Activated CD8-positive, alpha-beta memory T cell treated with anti-CD3 and anti-CD28 coated beads, Interleukin-2, amount 50 U/mL, for 4 hours (primary cell): ENCODE measurements around the gene BICC1.

Experiments
- DNase-seq: peaks from one replicate; pipeline ENCODE4 v3.0.0-alpha.2; 2020

Gene BICC1

DNA sequence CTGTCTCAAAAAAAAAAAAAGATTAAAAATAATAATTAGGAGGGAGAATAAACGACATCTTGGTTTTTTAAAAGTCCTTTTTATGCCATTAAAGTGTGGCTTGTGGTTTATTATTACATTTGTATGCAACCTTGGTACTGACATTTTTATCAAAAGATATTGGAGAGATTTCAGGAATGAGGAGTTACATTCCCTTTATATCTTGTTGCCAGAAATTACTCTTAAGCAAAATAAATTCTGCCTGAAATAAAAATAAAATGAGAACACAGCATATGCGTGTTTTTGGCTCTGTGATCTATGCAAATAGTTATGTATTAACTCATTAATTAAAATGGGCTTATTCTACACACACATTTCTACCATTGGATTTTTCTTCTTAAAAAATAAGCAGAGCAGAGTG is 202.4 kb downstream of the BICC1 start:
- no peak for DNase-seq

DNA sequence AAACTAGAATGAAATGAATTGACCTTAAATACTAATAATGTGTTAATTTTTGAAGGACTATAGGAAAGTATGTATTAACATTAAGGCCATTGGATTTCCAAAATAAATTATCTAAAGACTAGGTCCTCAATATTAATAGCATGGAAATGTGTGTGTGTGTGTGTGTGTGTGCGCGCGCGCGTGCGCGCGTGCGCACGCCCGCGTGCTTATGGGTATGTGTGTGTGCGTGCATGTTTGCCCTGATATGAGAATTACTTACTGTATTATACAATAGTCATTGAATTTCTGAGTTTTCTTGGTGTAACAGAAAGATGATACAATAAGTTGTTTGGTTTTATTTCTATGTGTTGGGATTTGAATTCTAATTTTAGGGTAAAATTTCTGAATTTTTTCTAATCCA is 205.9 kb downstream of the BICC1 start:
- no peak for DNase-seq

DNA sequence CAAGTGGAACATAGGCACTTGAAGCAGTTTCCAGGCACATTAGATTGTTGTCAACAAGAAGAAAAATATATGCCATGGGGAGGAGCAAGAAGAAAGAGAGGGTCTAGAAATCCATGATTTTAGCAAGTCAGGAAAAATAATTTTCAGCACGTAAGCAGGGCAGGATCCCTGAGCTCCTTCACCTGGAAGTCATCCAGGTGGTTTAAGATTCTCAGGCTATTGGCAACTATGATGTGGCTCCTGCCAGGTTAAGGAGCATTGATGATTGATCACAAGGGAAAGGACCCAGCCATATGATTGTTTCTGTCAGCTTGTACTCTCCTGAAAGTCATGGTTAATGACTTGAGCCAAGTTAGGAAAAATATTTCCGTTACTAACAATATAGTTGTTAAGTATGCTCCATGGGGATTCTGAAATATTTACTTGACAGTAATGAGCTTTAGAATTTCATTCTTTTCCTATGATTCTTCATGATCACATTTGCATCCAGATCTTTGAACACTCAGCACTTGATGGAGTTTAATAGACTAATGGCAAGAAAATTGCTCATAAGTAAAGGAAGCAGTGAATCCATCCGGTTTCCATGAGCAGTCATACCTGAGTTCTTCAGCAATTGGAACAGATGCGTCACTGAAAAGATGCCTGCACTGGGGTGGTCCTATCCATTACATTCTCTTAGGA is 209.1 kb downstream of the BICC1 start:
- DNase-seq = no peak

DNA sequence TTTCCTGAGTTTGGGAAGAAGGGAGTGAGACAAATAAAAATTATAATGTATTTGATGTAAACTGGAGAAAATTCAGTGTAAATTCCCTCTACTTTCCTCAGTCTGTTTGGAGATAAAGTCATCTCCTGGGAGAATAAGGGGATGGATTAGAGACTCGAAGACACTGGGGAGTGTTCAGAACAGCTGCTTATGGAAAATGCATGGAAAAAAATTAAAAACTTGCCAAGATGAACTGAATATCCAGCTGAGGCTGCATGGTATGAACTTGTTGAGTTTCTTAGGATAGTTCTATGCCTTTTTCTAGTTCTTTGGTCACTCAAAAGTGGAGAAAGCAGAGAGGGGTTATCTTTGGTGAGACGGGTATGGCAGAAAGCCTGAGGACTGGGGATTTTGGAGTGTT is 210.5 kb downstream of the BICC1 start:
- no peak for DNase-seq

DNA sequence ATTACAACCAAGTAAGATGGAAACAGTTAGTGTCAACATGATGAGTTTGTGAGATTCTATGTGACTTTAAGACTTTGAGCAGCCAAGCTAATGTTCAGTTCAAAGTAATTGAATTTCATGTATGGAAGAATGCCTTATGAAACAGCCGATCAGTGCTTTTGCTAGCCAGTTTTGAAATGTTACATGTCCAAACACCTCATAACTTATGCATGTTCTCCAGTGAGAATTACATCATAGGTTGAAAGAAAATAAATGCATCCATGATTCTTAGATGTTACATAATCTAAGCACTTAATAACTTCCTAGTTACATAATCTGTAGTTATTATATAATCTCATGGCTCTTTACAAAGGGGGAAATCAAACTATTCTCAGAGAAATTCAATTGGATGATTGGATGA is 211.3 kb downstream of the BICC1 start:
- no peak for DNase-seq

DNA sequence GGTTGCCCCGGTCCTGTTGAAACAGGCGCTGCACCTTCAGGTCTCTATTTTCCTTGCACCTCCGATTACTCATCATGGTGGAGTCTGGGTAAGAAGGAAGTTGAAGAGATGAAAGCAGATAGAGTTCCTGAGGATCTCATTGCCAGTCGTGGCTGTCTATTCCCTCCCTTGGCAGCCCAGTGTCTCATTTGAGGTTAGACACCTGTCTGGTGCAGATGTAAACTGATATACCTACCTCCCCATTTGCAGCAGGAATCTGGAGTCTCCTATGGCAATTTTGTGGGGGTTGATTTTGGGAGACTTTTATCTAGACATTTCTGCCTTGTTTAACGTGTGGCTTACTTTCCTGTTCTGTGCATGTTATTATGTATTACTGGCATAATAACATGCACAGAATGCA is 212.1 kb downstream of the BICC1 start:
- no peak for DNase-seq

DNA sequence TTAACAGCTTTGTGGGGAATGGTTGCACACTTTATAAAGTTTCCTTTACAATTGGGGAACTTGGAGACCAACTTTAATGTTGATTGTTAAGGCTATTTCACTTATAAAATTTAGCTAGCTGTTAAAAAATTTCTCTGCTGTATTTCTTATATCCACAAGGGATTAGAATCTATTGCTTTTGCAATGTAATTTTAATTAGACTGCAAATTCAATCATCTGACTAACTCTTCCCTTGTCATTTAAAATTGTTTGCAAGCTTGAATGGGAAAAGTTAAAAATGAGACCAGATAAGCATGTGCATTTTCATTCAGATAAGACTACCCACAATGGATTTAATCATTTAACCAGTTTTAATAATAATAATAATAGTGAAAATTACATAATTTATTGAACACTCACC is 213.2 kb downstream of the BICC1 start:
- DNase-seq = no peak

DNA sequence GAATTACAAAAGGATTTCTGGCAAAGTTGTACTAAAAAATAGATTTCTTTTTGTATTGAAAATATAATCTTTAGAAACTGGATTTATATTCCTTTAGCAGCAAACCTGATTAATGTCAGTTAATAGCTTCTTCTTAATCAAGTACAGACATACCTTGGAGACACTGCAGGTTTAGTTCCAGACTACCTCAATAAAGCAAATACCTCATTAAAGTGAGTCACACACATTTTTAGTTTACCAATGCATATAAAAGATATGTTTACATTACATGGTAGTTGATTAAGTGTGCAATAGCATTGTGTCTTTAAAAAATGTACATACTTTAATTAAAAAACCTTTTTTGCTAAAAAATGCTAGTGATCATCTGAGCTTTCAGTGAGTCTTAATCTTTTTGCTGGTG is 215.0 kb downstream of the BICC1 start:
- no peak for DNase-seq

DNA sequence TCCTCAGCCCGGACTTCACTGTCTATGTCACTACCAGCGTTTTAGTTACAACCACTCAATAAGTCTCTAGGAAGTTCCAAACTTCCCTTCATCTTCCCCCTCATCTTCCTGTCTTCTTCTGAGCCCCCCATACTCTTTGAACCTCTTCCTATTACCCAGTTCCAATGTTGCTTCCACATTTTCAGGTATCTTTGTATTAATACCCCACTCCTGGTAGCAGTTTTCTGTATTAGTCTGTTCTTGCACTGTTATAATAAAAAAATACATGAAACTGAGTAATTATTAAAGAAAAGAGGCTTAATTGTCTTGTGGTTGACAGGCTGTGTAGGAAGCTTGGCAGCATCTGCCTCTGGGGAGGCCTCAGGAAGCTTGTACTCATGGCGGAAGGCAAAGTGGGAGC is 218.6 kb downstream of the BICC1 start:
- no peak for DNase-seq

DNA sequence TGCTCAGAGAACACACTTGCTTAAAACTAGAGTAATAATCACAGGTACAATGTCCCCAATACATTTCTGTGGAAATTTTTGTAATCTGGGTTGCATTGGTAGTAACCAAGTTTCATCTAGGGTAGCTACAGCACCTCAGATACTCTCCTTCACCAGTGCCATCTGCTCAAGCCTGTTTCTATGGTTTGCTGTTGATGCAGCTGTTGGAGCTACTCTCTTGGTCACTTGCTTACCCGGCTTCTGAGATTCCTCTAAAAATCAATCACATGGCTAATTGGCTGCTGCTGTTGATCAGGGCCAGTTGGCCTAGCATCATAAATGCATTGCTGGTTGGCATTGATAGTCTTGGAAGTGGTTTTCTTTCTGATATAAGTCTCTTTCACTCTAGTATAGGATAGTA is 220.8 kb downstream of the BICC1 start:
- DNase-seq = no peak

DNA sequence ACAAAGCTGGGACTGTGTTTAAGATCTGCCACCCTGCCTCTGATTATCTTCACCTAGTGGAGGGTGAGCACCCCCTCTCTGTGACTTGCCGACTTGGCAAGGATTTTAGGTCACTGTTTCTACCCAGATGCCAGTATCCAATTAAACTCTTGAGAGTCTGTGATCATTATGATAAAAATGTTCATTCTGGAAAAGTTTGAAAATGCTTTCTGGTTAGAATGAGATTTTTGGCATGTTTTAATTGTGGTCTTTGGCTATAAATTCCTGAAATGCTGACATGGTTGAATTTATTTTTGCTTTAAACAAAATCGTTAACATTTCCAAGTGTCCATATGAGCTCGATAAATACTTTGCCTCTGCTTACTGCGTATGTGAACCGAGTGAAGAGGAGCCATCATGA is 221.4 kb downstream of the BICC1 start:
- no peak for DNase-seq

DNA sequence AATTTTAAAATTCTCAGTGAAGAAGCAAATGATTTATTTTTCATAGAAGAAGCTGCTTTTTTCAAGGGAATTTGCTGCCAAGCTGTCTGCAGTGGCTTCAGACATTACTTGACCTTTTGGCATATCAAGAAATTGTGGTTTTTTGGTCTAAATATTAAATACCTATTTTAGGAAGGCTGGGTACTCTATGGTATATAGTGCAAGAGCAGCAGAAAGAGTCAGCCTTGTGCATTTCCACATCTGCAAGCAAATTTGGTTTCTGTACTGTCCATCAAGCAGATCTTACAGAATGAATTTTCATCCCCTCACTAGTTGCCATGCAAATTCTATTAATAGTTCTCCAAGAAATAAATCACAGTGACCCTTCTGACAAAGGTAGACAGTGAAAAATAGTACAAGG is 222.0 kb downstream of the BICC1 start:
- DNase-seq = no peak

DNA sequence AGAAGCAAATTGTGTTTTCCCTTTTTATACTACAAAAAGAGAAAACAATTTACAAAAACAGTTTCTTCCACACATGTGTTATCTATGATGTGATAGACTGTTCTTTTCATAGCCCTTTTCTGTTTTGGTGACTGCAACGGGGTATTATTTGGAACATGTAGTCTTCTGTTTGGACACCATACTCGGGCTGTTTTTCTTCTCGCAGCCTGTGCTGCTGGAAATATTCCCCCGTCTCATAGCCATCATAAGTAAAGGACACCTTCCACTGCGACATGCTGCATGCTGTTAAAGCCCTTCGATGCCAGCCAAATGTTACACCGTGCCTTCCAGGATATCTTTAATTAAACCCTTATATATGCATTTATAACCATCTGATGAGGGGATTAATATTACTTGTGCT is 222.4 kb downstream of the BICC1 start:
- no peak for DNase-seq

DNA sequence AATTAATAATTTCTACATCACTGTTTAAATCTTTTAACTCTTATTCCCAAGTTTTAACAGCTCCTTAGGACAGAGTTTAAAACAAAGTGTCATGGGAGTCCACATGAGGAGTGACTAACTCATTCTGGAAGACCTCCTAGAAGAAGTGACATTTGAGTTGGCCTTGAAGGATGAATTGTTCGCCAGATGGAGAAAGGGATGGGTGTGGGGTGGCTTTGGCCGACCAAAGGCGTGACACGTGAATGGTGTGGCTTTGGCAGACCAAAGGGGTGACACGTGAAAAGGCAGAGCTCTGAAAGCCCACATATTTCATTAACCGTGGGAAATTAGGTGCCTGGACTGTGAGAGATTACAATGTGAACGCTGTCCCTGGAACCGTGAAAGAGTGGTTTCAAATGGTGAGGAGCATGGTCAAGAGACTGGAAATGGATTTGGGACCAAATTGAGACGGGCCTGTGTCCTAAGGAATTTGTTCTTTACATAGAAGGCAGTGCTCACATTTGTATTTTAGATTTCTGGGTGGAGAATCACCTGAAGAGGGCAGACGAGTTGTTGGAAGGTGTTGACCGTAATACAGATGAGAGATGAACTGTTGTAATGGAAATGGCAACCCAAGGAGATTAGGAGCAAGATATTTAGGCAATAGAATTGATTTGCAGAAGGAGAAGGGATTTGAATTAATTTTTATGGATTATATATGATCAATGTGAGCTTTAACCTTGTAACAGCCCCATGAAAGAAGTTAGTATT is 228.1 kb downstream of the BICC1 start:
- DNase-seq = no peak

DNA sequence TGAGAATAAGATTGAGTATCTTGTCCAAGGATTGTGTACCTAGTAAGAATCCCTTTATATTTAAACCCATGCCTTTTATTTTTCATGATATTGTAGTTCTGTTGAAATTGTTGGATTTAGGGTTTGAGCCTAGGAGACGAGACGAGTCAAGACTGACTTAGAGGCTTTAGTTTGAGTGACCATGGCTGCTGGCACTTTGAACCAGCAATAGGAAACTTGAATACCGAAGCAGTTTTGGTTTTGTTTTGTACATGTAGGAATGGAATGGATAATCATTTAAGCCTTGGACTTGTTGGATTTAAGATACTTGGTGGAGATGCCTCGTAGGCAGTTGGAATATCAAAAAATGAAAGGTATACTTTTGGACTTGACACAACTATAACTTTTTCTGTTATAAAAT is 229.0 kb downstream of the BICC1 start:
- no peak for DNase-seq

DNA sequence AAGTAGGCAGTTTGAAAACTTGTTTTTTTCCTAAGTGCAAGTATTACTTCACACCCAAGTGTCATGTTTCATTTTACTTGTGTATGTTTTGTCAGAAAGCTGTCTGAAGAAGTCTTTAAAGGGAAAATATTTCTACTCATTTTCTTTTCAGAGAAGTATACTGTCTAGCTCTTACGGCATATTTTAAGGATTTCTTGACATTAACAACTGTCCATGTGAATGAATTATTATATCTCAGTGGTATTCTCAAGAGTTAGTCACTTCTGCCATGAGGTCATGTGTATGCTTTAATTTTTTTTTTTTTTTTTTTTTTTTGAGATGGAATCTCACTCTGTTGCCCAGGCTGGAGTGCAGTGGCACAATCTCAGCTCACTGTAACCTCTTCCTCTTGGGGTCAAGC is 229.5 kb downstream of the BICC1 start:
- no peak for DNase-seq

DNA sequence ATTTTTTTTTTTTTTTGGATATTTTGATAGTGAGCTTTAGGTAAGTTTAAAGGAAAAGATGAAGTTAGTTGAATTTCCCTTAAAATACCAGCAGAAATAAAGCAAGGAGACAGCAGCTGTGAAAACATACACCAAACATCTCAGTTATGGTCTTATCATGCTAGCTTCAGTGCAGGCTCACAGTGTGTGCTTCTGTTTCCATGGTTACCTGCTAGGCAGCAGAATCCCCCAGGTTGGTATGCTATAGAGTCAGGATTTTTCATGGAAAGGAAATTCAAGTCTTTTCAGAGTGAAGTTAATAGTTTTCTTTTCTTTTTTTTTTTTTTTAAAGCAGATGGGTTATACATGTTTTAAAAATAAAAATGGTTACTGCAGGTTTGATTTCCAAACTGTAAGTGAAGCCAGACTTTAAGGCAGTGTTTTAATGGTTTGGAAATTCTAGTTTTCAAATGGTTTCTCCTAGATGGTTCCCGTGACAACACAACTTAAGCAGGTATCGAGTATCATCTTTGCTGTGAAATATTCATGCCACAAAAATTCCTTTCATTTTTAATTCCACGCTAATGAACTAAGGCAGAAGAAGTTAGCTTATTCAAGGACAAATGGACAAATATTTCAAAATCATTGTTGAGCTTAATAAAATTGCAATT is 230.9 kb downstream of the BICC1 start:
- no peak for DNase-seq

DNA sequence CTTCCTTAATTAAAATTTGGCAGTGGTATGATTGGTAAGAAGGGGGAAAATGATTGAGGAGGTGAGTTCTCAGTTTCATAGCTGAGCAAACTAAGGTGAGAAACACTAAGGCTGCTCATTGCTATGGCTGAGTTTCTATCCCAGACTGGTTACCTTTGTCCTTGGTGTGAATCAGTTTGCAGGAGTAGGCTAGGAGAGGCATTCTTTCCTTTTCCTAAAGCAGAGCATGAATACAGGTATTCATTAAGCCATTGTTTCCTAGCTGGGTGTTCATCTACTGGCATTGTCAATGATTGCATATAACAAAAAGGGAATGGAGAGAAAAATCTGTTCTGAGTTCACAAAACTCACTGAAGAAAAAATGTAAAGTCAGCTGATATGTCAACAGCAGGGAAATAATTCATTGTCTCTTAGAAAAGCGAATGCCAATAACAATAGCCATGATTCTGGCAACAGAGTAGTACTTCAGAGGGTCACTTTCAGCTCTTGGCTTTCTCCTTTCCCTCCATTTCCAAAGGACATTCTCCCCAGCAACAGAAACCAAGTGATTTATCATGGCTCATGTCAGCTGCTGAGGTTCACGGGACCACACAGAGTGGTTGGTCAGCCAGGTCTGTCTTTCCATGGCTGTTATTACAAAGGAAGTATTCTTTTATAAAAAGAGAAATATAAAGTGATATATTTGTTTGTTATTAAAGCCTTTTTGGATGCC is 234.0 kb downstream of the BICC1 start:
- DNase-seq = no peak

DNA sequence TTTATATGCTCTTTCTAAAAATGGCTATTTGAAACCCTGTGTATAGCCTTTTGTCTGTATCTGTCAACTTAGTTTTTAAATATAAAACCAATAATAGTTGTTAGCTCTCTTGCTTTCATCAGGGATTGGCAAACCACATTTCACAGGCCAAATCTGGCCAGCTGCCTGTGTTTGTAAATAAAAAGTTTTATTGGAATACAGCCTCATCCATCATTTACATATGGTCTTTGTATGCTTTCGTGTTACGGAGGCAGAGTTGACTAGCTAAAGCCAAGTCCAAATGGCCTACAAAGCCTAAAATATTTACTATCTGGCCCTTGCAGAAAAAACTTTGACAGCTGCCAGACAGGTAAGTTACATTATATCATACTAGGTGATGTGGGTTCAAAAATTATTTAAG is 235.0 kb downstream of the BICC1 start:
- no peak for DNase-seq

DNA sequence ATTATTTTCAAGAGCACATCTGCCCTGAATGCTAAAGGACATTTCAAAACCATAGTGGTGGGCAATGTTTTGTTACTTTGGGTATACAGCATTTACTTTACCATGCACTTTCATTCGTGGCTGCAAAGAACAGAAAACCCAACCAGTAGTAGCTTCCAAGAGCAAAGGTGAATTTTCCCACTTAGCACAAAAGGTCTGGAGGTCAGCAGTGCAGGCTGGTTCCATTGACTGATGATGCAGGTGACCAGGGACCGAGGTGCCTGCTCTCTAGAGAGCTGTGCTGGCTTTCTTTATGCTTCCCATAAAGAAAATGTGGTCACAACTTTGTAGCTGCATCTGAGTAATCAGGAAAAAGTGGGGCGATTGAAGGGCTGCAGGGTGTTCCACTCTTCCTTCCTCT is 240.0 kb downstream of the BICC1 start:
- no peak for DNase-seq

DNA sequence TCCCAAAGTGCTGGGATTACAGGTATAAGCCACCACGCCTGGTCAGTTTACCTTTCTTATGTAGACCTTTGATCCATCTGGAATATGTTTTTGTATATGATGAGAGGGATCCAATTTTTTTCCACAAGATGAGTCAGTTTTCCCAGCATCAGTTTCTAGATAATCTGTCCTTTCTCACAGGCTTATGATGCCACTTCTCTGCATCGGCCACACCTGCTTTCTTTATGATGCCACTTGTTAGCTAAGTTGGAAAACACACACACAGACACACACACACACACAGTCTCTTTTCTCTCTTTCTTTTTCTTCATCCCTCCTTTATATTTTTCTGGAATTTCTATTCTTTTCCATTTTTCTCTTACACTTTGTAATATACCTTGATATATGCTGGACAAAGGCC is 240.8 kb downstream of the BICC1 start:
- no peak for DNase-seq

DNA sequence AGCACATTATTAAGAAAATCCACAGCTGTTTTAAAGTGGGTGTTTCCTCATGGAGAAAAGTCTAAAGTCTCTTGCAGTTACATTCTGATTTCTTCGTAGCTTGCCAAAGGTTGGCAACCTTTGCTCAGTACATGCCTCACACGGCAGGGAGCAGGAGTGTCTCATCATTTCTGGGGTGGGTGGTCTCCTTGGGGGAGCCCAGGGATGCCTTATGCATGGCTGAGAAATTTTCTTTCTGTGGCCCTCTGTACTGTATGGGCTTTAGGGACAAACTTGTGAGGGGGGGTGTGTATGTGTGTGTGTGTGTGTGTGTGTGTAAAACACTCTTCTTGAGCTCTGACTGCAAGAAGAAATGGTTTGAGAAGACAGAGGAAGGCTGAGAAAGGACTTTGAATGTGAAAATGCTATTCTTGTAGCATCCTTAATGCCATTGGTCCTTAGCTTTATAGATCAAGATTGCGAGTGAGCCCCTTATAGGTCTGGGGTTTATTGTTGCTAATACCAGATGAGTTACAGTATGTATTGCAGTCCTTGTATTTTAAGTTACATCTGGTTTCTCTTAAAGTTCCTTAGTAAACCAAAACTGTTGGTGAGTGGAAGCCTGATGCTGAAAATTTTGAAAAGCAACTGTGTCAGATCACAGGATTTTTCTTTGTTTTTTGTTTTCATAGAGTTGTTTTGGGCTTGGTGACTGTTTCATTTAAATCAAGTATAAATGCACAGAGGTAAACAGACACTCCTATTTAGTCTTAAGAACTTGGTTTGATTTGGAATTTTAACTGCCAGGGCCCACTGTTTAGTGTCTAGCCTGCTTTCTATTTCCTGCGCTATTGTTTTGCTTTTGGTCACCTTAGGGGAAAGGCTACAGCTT is 242.0 kb downstream of the BICC1 start:
- DNase-seq = no peak

DNA sequence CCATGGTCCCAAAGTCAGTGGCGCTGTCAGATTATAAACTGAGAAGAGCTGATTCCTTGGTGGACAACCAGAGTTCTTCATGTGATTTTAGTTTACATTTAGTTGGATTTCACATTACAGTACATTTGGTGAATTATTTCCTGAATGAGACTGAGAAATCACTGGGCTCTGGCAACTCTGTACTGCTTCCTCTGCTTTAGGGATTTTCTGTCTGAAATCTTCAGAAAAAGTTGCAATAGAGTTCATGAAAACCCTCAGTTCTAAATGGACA is 242.6 kb downstream of the BICC1 start:
- DNase-seq = no peak
